ENCODE results near the gene C10orf143. TPM values are rescaled to one million over a fixed set of nuclear protein-coding genes. Genes with fewer than 3 reads are reported as not detected.
"Not testable (repeated sequence)": the region's sequence is repeated elsewhere in the genome, so short reads cannot be mapped to it uniquely, and the experiment has no call there.

Gene C10orf143
- total and polyA plus RNA-seq, 4 donors: 3.0 to 9.0 (median 4.8) TPM

DNA sequence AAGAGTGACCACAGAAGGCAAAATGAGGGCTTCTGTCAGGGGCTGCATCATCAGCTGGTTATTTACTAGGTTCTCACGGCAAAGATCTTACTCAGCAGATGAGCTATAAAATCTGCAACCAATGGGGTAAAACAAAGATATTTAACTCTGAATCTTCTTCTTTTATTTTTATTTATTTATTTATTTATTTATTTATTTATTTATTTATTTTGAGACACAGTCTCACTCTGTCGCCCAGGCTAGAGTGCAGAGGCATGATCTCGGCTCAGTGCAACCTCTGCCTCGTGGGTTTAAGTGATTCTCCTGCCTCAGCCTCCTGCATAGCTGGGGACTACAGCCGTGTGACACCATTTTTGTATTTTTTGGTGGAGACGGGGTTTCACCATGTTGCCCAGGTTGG, 11.3 kb downstream of the C10orf143 start:
- ATAC-seq (ENCODE audit: insufficient read depth, low FRiP score) (no peak), DNase-seq (no peak)
- no peaks in the 10 kb centered on the region for H3K27me3 ChIP-seq (ENCODE audit: control insufficient read depth in 3 of 3, insufficient read depth in 3 of 3, low read length in 2 of 3)
- H3K36me3 ChIP-seq (ENCODE audit: control insufficient read depth in 4 of 4, insufficient read depth in 4 of 4, low read length in 4 of 4): no peaks in the 10 kb centered on the region
- WGBS, 2 donors: 94 to 99% methylated on average over 6 of the region's 6 CpGs
- no peak overlapping the region for H3K9ac ChIP-seq (ENCODE audit: insufficient read depth in 1 of 2, low read length in 2 of 2)
- no peaks in the 10 kb centered on the region for H3K9me3 ChIP-seq (ENCODE audit: control insufficient read depth in 4 of 4, insufficient read depth in 3 of 4, low read length in 3 of 4)
- TF ChIP-seq, protein P1, sequence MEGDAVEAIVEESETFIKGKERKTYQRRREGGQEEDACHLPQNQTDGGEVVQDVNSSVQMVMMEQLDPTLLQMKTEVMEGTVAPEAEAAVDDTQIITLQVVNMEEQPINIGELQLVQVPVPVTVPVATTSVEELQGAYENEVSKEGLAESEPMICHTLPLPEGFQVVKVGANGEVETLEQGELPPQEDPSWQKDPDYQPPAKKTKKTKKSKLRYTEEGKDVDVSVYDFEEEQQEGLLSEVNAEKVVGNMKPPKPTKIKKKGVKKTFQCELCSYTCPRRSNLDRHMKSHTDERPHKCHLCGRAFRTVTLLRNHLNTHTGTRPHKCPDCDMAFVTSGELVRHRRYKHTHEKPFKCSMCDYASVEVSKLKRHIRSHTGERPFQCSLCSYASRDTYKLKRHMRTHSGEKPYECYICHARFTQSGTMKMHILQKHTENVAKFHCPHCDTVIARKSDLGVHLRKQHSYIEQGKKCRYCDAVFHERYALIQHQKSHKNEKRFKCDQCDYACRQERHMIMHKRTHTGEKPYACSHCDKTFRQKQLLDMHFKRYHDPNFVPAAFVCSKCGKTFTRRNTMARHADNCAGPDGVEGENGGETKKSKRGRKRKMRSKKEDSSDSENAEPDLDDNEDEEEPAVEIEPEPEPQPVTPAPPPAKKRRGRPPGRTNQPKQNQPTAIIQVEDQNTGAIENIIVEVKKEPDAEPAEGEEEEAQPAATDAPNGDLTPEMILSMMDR (IDR thresholded peaks at IDR 0.05; ENCODE audit: control extremely low read depth, extremely low read depth): no peak
- no peak overlapping the region for H3K27ac ChIP-seq (ENCODE audit: low read depth in 1 of 2, low read length in 1 of 2)
- no peak overlapping the region for H3K4me3 ChIP-seq
- H3K4me1 ChIP-seq (ENCODE audit: control insufficient read depth in 5 of 5, insufficient read depth in 5 of 5, low read length in 5 of 5): no peaks in the 10 kb centered on the region

DNA sequence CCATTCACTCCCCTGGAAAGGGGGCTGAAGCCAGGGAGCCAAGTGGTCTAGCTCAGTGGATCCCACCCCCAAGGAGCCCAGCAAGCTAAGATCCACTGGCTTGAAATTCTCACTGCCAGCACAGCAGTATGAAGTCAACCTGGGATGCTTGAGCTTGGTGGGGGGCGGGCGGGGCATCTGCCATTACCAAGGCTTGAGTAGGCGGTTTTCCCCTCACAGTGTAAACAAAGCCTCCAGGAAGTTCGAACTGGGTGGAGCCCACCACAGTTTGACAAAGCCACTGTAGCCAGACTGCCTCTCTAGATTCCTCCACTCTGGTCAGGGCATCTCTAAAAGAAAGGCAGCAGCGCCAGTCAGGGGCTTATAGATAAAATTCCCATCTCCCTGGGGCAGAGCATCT, 20.1 kb downstream of the C10orf143 start:
- H3K27ac ChIP-seq (ENCODE audit: low read depth in 1 of 2, low read length in 1 of 2); DNase-seq: not testable (repeated sequence)

DNA sequence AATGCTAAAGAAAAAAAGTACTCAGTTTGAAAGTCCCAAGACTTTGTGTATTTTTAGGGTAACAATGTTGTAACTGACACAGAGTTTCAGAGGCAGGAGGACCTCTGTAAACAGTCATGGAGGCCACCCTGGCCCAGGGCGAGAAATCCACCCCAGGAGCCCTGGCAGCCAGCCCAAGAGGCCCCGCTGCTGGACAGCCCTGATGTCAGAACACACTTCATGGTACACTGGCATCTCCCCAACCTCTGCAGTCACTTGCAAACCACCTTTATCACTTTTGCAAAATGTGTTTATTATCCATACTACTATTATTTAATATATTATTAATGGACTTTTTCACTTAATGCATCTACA, 30.2 kb downstream of the C10orf143 start:
- TF ChIP-seq, protein P1 (IDR thresholded peaks at IDR 0.05; ENCODE audit: control extremely low read depth, extremely low read depth): no peak

More for the DNA sequence above, 20.1 kb downstream of the C10orf143 start:
- H3K9me3 ChIP-seq (ENCODE audit: control insufficient read depth in 4 of 4, insufficient read depth in 3 of 4, low read length in 3 of 4); H3K36me3 ChIP-seq (ENCODE audit: control insufficient read depth in 4 of 4, insufficient read depth in 4 of 4, low read length in 4 of 4); H3K9ac ChIP-seq (ENCODE audit: insufficient read depth in 1 of 2, low read length in 2 of 2); H3K27me3 ChIP-seq (ENCODE audit: control insufficient read depth in 3 of 3, insufficient read depth in 3 of 3, low read length in 2 of 3); H3K4me3 ChIP-seq; ATAC-seq (ENCODE audit: insufficient read depth, low FRiP score); H3K4me1 ChIP-seq (ENCODE audit: control insufficient read depth in 5 of 5, insufficient read depth in 5 of 5, low read length in 5 of 5): not testable (repeated sequence)
- WGBS, 2 donors: 80 to 81% methylated on average over 5 of the region's 5 CpGs

DNA sequence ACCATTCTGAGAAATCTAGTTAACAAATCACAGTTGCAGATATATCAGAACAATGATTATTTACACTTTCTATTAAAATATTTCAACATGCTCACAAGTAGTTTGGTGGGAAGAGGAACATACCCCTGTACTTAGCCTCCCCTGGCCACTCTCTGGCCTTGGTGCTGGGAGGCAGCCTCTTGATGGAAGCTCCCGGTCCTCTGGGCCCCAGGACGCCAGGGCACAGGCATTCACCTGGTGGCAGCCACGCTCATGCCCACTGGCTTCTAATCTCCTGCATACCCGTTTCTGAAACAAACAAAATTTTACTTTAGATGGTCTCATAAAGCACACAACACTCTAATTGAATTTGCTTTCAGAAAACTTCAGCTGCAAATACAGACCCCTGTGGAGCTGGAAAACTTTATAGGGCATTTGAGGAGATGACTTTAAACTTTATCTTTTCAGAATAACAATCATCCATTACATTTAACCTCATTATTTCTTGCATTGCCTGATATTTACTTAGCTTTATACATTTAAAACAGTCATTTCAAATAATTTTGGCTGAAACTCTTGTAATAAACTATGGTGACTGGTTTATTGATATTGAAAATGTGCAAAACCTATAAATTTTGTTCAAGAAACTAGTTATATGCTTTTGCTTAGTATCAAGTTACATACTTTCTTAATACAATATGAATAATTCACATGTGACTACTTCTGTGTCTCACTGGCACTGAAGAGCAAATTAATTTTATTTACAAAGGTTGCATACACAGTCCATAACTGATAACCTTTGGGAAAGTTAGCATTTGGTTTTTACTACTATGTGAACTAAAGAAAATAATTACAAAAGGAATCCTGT, 30.8 kb downstream of the C10orf143 start:
- DNase-seq: no peak
- TF ChIP-seq, protein P1 (IDR thresholded peaks at IDR 0.05; ENCODE audit: control extremely low read depth, extremely low read depth): no peak
- peaks cover 0 to 3% (median 2%) of the 10 kb centered on the region in 4 donors for H3K9me3 ChIP-seq (ENCODE audit: control insufficient read depth in 4 of 4, insufficient read depth in 3 of 4, low read length in 3 of 4)
- peaks cover 0 to 7% (median 0%) of the 10 kb centered on the region in 5 donors for H3K4me1 ChIP-seq (ENCODE audit: control insufficient read depth in 5 of 5, insufficient read depth in 5 of 5, low read length in 5 of 5)
- H3K4me3 ChIP-seq: no peak overlapping the region
- H3K27ac ChIP-seq (ENCODE audit: low read depth in 1 of 2, low read length in 1 of 2): no peak overlapping the region
- peaks cover 0 to 3% (median 1%) of the 10 kb centered on the region in 4 donors for H3K36me3 ChIP-seq (ENCODE audit: control insufficient read depth in 4 of 4, insufficient read depth in 4 of 4, low read length in 4 of 4)
- ATAC-seq (ENCODE audit: insufficient read depth, low FRiP score): no peak
- H3K9ac ChIP-seq (ENCODE audit: insufficient read depth in 1 of 2, low read length in 2 of 2): no peak overlapping the region
- no peaks in the 10 kb centered on the region for H3K27me3 ChIP-seq (ENCODE audit: control insufficient read depth in 3 of 3, insufficient read depth in 3 of 3, low read length in 2 of 3)
- WGBS, 2 donors: 80 to 83% methylated on average over 4 of the region's 4 CpGs

More for the DNA sequence above, 30.2 kb downstream of the C10orf143 start:
- peaks cover 0 to 3% (median 2%) of the 10 kb centered on the region in 4 donors for H3K9me3 ChIP-seq (ENCODE audit: control insufficient read depth in 4 of 4, insufficient read depth in 3 of 4, low read length in 3 of 4)
- no peak overlapping the region for H3K4me3 ChIP-seq
- 91 to 95% methylated on average over 2 of the region's 2 CpGs for WGBS, 2 donors
- H3K27me3 ChIP-seq (ENCODE audit: control insufficient read depth in 3 of 3, insufficient read depth in 3 of 3, low read length in 2 of 3): no peaks in the 10 kb centered on the region
- no peak overlapping the region for H3K9ac ChIP-seq (ENCODE audit: insufficient read depth in 1 of 2, low read length in 2 of 2)
- DNase-seq (peak in 1 of 3 donors; percentile 7), ATAC-seq (ENCODE audit: insufficient read depth, low FRiP score) (no peak)
- peaks cover 0 to 7% (median 0%) of the 10 kb centered on the region in 5 donors for H3K4me1 ChIP-seq (ENCODE audit: control insufficient read depth in 5 of 5, insufficient read depth in 5 of 5, low read length in 5 of 5)
- H3K27ac ChIP-seq (ENCODE audit: low read depth in 1 of 2, low read length in 1 of 2): no peak overlapping the region
- H3K36me3 ChIP-seq (ENCODE audit: control insufficient read depth in 4 of 4, insufficient read depth in 4 of 4, low read length in 4 of 4): peaks cover 0 to 3% (median 0%) of the 10 kb centered on the region in 4 donors
